Right ventricle myocardium superior (tissue), 1 donor: Measurements from ENCODE around the gene LMO4. TPM values are rescaled to one million over a fixed set of nuclear protein-coding genes. Genes with fewer than 3 reads are reported as not detected.

ENCODE experiments used
- ATAC-seq: fragments of 200-7000 bp; cut with Tn5 transposase; one replicate; pipeline ENCODE4 v1.9.1; 2020; ENCODE audit warnings: mild to moderate bottlenecking; ENCODE audit not compliant: poor library complexity
- DNase-seq: peaks from one replicate; pipeline ENCODE4 v3.0.0-alpha.2; 2020
- intact Hi-C: fragments of 100-400 bp; cut with DNase I; formaldehyde crosslinking; loops from one replicate; pipeline ENCODE4 v1.11.2; 2022
- total RNA-seq: library from RNA; stranded (reverse); fragmentation: NEBNext Ultra II Directional; extraction: Animal tissue kit (Norgen Biotek cat#: 25700); gene quantifications from one replicate; pipeline ENCODE4 v1.2.1, GENCODE V29; 2021
- donor health status: DM: no; HTN: yes; CAD: no; lungs with severe emphysema.

Gene LMO4
- total RNA-seq, 1 donor from 2014 or later, result 42.0 TPM

GRCh38 chr1:87392248-87393192 lies 63.8 kb downstream of the LMO4 start:
- intact Hi-C loops, result no loop called here
- DNase-seq, result no peak
- ATAC-seq, result no peak

- peak; percentile 51 for ATAC-seq
- DNase-seq, result no peak
- intact Hi-C loops, result no loop called here
These were observed 64.9 kb downstream of the LMO4 start for GRCh38 chr1:87393445-87394085.

- DNase-seq, result no peak
- intact Hi-C loops, result no loop called here
- ATAC-seq, result no peak
These were observed 65.8 kb downstream of the LMO4 start for GRCh38 chr1:87394513-87394912.

GRCh38 chr1:87394982-87395381 lies 66.3 kb downstream of the LMO4 start:
- ATAC-seq (no peak), DNase-seq (no peak)
- intact Hi-C loops, result no loop called here
